Loucy (cell line): Measurements from ENCODE around the gene UBAC2.

ENCODE experiments used
- EZH2phosphoT487 ChIP-seq: fragments of 200-600 bp; IDR thresholded peaks from 2 replicates; pipeline ENCODE4 v1.6.1; 2018; ENCODE audit warnings: antibody characterized with exemption, mild to moderate bottlenecking, moderate library complexity, borderline replicate concordance
- TF ChIP-seq, protein P1 (sequence below): fragments of 200-600 bp; sonication (generic); conservative IDR thresholded peaks from 2 replicates; pipeline ENCODE4 v1.5.1; 2014; ENCODE audit warnings: mild to moderate bottlenecking, antibody characterized with exemption, low read length

DNA sequence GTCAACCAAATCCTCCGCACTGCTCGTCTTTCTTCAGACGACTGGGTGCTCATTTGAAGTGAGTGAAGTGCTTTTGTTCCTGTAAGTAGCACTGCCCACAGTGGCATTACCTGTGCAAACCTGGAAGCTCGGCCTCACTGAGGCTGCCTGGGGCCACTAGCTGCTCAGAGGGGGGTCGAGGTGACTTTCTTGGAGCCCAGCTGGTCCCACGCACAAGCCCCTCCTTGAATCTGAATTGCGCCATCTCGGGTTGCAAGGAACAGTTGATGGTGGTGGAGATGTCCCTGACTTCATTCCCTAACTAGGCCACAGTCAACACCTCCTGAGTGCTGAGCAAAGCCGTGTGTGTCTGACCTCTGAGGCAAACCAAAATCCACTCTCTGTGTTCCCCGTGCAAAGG lies 185.8 kb downstream of the UBAC2 start:
- TF ChIP-seq, protein P1, sequence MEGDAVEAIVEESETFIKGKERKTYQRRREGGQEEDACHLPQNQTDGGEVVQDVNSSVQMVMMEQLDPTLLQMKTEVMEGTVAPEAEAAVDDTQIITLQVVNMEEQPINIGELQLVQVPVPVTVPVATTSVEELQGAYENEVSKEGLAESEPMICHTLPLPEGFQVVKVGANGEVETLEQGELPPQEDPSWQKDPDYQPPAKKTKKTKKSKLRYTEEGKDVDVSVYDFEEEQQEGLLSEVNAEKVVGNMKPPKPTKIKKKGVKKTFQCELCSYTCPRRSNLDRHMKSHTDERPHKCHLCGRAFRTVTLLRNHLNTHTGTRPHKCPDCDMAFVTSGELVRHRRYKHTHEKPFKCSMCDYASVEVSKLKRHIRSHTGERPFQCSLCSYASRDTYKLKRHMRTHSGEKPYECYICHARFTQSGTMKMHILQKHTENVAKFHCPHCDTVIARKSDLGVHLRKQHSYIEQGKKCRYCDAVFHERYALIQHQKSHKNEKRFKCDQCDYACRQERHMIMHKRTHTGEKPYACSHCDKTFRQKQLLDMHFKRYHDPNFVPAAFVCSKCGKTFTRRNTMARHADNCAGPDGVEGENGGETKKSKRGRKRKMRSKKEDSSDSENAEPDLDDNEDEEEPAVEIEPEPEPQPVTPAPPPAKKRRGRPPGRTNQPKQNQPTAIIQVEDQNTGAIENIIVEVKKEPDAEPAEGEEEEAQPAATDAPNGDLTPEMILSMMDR, result no peak
- TF ChIP-seq EZH2phosphoT487, result no peak
